HCT116 (cell line): ENCODE data around the gene RIN1. TPM values are rescaled to one million over a fixed set of nuclear protein-coding genes. Genes with fewer than 3 reads are reported as not detected.

Experiments used
- ATAC-seq: fragments of 200-7000 bp; cut with Tn5 transposase; 2 replicates; pipeline ENCODE4 v1.9.1; 2020; ENCODE audit warnings: mild to moderate bottlenecking, moderate library complexity
- BruUV-seq: library from RNA; stranded (reverse); fragments of 400-500 nt; replicated peaks from 2 replicates; lab custom pipeline; 2021; lab: Mats Ljungman, UMichigan
- CTCF ChIA-PET: fragments of 300-600 bp; sonication (Branson Sonifier 250); formaldehyde crosslinking; loops from one replicate; lab custom pipeline; 2021; ENCODE audit warnings: antibody characterized with exemption; lab: Charles Lee
- POLR2A ChIA-PET: fragments of 300-600, 350-600 bp; sonication (Branson Sonifier 250); formaldehyde crosslinking; loops from one replicate; lab custom pipeline; 2021; ENCODE audit warnings: antibody characterized with exemption; lab: Charles Lee
- RAD21 ChIA-PET, 2 experiments: fragments of 300-600 bp; sonication (Branson Sonifier 250); formaldehyde crosslinking; loops; one replicate each; lab custom pipeline; 2023; ENCODE audit warnings: low total read pairs in 2 of 2; ENCODE audit not compliant: uncharacterized antibody in 2 of 2, unreplicated experiment in 2 of 2, low non-redundant PET in 1 of 2; lab: Charles Lee
- DNase-seq: peaks from one replicate; pipeline ENCODE4 v3.0.0-alpha.2; 2010; ENCODE audit warnings: low read depth, low spot score
- H2AFZ ChIP-seq: fragments of 200-600 bp; shearing (Covaris generic), sonication (generic); 2 replicates; pipeline ENCODE4 v1.6.1; 2017; ENCODE audit warnings: low read depth, mixed run types, mixed read lengths, antibody characterized with exemption, low read length; ENCODE audit not compliant: poor library complexity, severe bottlenecking
- H3K27ac ChIP-seq: 2 replicates; pipeline ENCODE4 v1.5.1; 2012; ENCODE audit warnings: low read depth, low read length
- H3K27me3 ChIP-seq: fragments of 200-600 bp; sonication (generic); 2 replicates; pipeline ENCODE4 v1.6.1; 2016; ENCODE audit warnings: mixed run types, low read length, mixed read lengths; ENCODE audit not compliant: insufficient read depth
- H3K36me3 ChIP-seq, 2 experiments: fragments of 200-500 bp in 1 of 2; fragments of 200-600 bp in 1 of 2; sonication (Bioruptor generic) in 1 of 2; sonication (generic) in 1 of 2; 2 replicates each; pipeline versions ENCODE4 v1.5.1 to v1.6.1; 2014 to 2016; ENCODE audit warnings: low read length in 2 of 2, inconsistent platforms in 1 of 2, mixed read lengths in 1 of 2, mixed run types in 1 of 2; ENCODE audit not compliant: insufficient read depth in 2 of 2, control insufficient read depth in 1 of 2
- H3K4me1 ChIP-seq, 2 experiments: fragments of 200-600 bp in 1 of 2; sonication (generic) in 1 of 2; 2 replicates each; pipeline versions ENCODE4 v1.5.1 to v1.6.1; 2012 to 2017; ENCODE audit warnings: low read length in 2 of 2, inconsistent platforms in 1 of 2, mild to moderate bottlenecking in 1 of 2, mixed read lengths in 1 of 2, mixed run types in 1 of 2, moderate library complexity in 1 of 2; ENCODE audit not compliant: insufficient read depth in 2 of 2, control insufficient read depth in 1 of 2
- H3K4me2 ChIP-seq: fragments of 200-600 bp; sonication (generic); 2 replicates; pipeline ENCODE4 v1.6.1; 2017; ENCODE audit warnings: mixed run types, low read length, mixed read lengths
- H3K4me3 ChIP-seq, 2 experiments: fragments of 200-600 bp in 1 of 2; sonication (generic) in 1 of 2; replicated peaks in 1 of 2; 2 replicates each; pipeline ENCODE4 v1.5.1; 2011 to 2016; ENCODE audit warnings: low read length in 2 of 2, control low read depth in 1 of 2, low read depth in 1 of 2, mild to moderate bottlenecking in 1 of 2, mixed read lengths in 1 of 2, mixed run types in 1 of 2
- H3K79me2 ChIP-seq: fragments of 200-600 bp; sonication (generic); 2 replicates; pipeline ENCODE4 v1.6.1; 2017; ENCODE audit warnings: mild to moderate bottlenecking, mixed run types, low read length, moderate library complexity, mixed read lengths; ENCODE audit not compliant: insufficient read depth
- H3K9ac ChIP-seq: fragments of 200-600 bp; sonication (generic); 2 replicates; pipeline ENCODE4 v1.6.1; 2016; ENCODE audit warnings: low read length, mixed read lengths
- H3K9me2 ChIP-seq: fragments of 200-600 bp; sonication (generic), shearing (Covaris generic); 2 replicates; pipeline ENCODE4 v1.6.1; 2017; ENCODE audit warnings: mixed run types, mild to moderate bottlenecking, moderate library complexity; ENCODE audit not compliant: insufficient read depth
- H3K9me3 ChIP-seq, 2 experiments: fragments of 200-500 bp in 1 of 2; fragments of 200-600 bp in 1 of 2; sonication (Bioruptor generic) in 1 of 2; sonication (generic) in 1 of 2; 2 replicates each; pipeline ENCODE4 v1.6.1; 2014 to 2017; ENCODE audit warnings: low read length in 2 of 2, mixed read lengths in 2 of 2, inconsistent platforms in 1 of 2, low read depth in 1 of 2, mild to moderate bottlenecking in 1 of 2, mixed run types in 1 of 2, moderate library complexity in 1 of 2; ENCODE audit not compliant: control insufficient read depth in 1 of 2, insufficient read depth in 1 of 2
- H4K20me1 ChIP-seq: fragments of 200-600 bp; sonication (generic), shearing (Covaris generic); 2 replicates; pipeline ENCODE4 v1.6.1; 2017; ENCODE audit warnings: mixed run types, mild to moderate bottlenecking, moderate library complexity; ENCODE audit not compliant: insufficient read depth
- ATF3 ChIP-seq: IDR thresholded peaks from 2 replicates; pipeline ENCODE4 v1.6.1; 2012
- CBX3 ChIP-seq: IDR thresholded peaks from 2 replicates; pipeline ENCODE4 v1.6.1; 2012; ENCODE audit warnings: low read depth
- CEBPB ChIP-seq: IDR thresholded peaks from 2 replicates; pipeline ENCODE4 v1.6.1; 2012; ENCODE audit warnings: low read depth
- CTCF ChIP-seq, 3 experiments: fragments of 200-600 bp in 1 of 3; sonication (generic) in 1 of 3; IDR thresholded peaks in 2 of 3; conservative IDR thresholded peaks in 1 of 3; 2 replicates each; pipeline ENCODE4 v1.5.1; 2012 to 2017; ENCODE audit warnings: low read depth in 2 of 3, low read length in 2 of 3, antibody characterized with exemption in 1 of 3, borderline replicate concordance in 1 of 3, control low read depth in 1 of 3, mild to moderate bottlenecking in 1 of 3, mixed read lengths in 1 of 3, mixed run types in 1 of 3, moderate library complexity in 1 of 3; ENCODE audit not compliant: insufficient read depth in 1 of 3
- EGR1 ChIP-seq: IDR thresholded peaks from 2 replicates; pipeline ENCODE4 v1.6.1; 2012; ENCODE audit warnings: low read depth
- ELF1 ChIP-seq: IDR thresholded peaks from 2 replicates; pipeline ENCODE4 v1.6.1; 2012; ENCODE audit warnings: low read depth, borderline replicate concordance
- EZH2 ChIP-seq: fragments of 200-600 bp; sonication (generic); IDR thresholded peaks from 2 replicates; pipeline ENCODE4 v1.6.1; 2017; ENCODE audit warnings: antibody characterized with exemption, mixed run types
- FOSL1 ChIP-seq: IDR thresholded peaks from 2 replicates; pipeline ENCODE4 v1.6.1; 2012; ENCODE audit warnings: low read depth
- JUND ChIP-seq: IDR thresholded peaks from 2 replicates; pipeline ENCODE4 v1.6.1; 2012
- POLR2A ChIP-seq: IDR thresholded peaks from 2 replicates; pipeline ENCODE4 v1.7.0; 2011; ENCODE audit warnings: borderline replicate concordance; ENCODE audit not compliant: insufficient read depth, insufficient read length; ENCODE audit errors: extremely low read depth
- RAD21 ChIP-seq: IDR thresholded peaks from 2 replicates; pipeline ENCODE4 v1.6.1; 2012; ENCODE audit warnings: low read depth, mild to moderate bottlenecking
- SIN3A ChIP-seq: IDR thresholded peaks from 2 replicates; pipeline ENCODE4 v1.6.1; 2012; ENCODE audit warnings: low read depth
- SP1 ChIP-seq: IDR thresholded peaks from 2 replicates; pipeline ENCODE4 v1.6.1; 2012; ENCODE audit warnings: low read depth
- SRF ChIP-seq: IDR thresholded peaks from 2 replicates; pipeline ENCODE4 v1.6.1; 2012; ENCODE audit warnings: low read depth
- TCF7L2 ChIP-seq: IDR thresholded peaks from 2 replicates; pipeline ENCODE4 v1.7.0; 2011; ENCODE audit warnings: borderline replicate concordance, inconsistent platforms; ENCODE audit not compliant: insufficient read depth, insufficient read length; ENCODE audit errors: extremely low read depth
- YY1 ChIP-seq: IDR thresholded peaks from 2 replicates; pipeline ENCODE4 v1.6.1; 2011; ENCODE audit warnings: low read length, low read depth, moderate library complexity, mild to moderate bottlenecking; ENCODE audit not compliant: insufficient replicate concordance; ENCODE audit errors: extremely low read depth
- ZFX ChIP-seq: fragments of 450-650 bp; IDR thresholded peaks from 2 replicates; pipeline ENCODE4 v1.6.1; 2017
- ZNF274 ChIP-seq: fragments of 200-500 bp; sonication (Bioruptor generic); IDR thresholded peaks from 2 replicates; pipeline ENCODE4 v1.6.1; 2014; ENCODE audit warnings: mild to moderate bottlenecking, low read depth, low read length, inconsistent platforms
- intact Hi-C: fragments of 100-400 bp; cut with micrococcal nuclease; formaldehyde crosslinking; loops from 2 replicates; pipeline ENCODE4 v1.10.0; 2022
- total RNA-seq: library from RNA; stranded (reverse); gene quantifications from one replicate; pipeline ENCODE4 v1.2.1, GENCODE V29; 2021; ENCODE audit not compliant: unreplicated experiment
- TF ChIP-seq, protein P1 (sequence below): IDR thresholded peaks from 2 replicates; pipeline ENCODE4 v1.6.1; 2012; ENCODE audit warnings: low read depth

Gene RIN1
- total RNA-seq, 1 experiment from 2014 or later = 38.7 TPM

DNA sequence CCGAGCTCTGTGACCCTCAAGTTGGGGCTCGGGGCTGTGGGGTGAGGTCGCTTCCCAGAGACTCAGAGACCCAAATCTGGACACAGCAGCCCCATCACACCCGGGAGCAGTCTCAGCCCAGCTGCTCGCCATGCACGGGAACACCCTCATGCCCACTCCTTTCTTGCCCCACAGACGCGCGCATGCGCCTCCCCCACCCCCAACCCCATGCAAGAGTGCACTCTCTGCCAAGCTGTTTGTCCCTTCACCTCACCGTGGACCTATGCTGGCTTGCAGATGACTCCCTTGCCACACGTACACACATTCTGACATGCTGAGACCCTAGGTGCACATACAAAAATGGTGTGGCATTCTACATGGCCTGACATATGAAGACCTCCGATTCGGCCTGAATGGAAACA, 18.9 kb downstream of the RIN1 start:
- H3K79me2 ChIP-seq = no peaks in the 10 kb centered on the region
- H3K4me3 ChIP-seq = no peak overlapping the region
- no TSS peak for BruUV-seq
- RAD21 ChIA-PET = no interaction called here
- no peak for TF ChIP-seq ZNF274
- no peak for TF ChIP-seq CBX3
- TF ChIP-seq, protein P1, sequence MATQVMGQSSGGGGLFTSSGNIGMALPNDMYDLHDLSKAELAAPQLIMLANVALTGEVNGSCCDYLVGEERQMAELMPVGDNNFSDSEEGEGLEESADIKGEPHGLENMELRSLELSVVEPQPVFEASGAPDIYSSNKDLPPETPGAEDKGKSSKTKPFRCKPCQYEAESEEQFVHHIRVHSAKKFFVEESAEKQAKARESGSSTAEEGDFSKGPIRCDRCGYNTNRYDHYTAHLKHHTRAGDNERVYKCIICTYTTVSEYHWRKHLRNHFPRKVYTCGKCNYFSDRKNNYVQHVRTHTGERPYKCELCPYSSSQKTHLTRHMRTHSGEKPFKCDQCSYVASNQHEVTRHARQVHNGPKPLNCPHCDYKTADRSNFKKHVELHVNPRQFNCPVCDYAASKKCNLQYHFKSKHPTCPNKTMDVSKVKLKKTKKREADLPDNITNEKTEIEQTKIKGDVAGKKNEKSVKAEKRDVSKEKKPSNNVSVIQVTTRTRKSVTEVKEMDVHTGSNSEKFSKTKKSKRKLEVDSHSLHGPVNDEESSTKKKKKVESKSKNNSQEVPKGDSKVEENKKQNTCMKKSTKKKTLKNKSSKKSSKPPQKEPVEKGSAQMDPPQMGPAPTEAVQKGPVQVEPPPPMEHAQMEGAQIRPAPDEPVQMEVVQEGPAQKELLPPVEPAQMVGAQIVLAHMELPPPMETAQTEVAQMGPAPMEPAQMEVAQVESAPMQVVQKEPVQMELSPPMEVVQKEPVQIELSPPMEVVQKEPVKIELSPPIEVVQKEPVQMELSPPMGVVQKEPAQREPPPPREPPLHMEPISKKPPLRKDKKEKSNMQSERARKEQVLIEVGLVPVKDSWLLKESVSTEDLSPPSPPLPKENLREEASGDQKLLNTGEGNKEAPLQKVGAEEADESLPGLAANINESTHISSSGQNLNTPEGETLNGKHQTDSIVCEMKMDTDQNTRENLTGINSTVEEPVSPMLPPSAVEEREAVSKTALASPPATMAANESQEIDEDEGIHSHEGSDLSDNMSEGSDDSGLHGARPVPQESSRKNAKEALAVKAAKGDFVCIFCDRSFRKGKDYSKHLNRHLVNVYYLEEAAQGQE = no peak
- TF ChIP-seq SP1 = no peak
- no peak for TF ChIP-seq SRF
- no peak for TF ChIP-seq CEBPB
- no peak for TF ChIP-seq ATF3
- TF ChIP-seq EGR1 = no peak
- TF ChIP-seq YY1 = no peak
- no peak for TF ChIP-seq ZFX
- TF ChIP-seq TCF7L2 = no peak
- TF ChIP-seq SIN3A = no peak
- TF ChIP-seq EZH2 = no peak
- no peak for TF ChIP-seq ELF1
- no peak for TF ChIP-seq FOSL1
- no peak for TF ChIP-seq JUND
- TF ChIP-seq RAD21 = no peak
- no peak for TF ChIP-seq POLR2A
- no peak for TF ChIP-seq CTCF (IDR thresholded peaks at IDR 0.05 in 2 of 3, conservative IDR thresholded peaks at IDR 0.05 in 1 of 3; ENCODE audit: borderline replicate concordance in 1 of 3, insufficient read depth in 1 of 3, low read depth in 2 of 3, low read length in 2 of 3)
- TF ChIP-seq, all 23 proteins: peak for 0
- CTCF ChIA-PET = no interaction called here
- H2AFZ ChIP-seq = no peak overlapping the region
- DNase-seq (no peak), ATAC-seq (no peak)
- no peak overlapping the region for H3K9ac ChIP-seq
- POLR2A ChIA-PET = no interaction called here
- intact Hi-C loops = no loop called here
- H3K9me3 ChIP-seq = no peaks in the 10 kb centered on the region
- H4K20me1 ChIP-seq = no peaks in the 10 kb centered on the region
- peaks cover 10 to 15% of the 10 kb centered on the region in 2 experiments for H3K4me1 ChIP-seq
- no peaks in the 10 kb centered on the region for H3K27me3 ChIP-seq
- no peaks in the 10 kb centered on the region for H3K36me3 ChIP-seq
- no peak overlapping the region for H3K27ac ChIP-seq
- H3K4me2 ChIP-seq = no peak overlapping the region
- no peaks in the 10 kb centered on the region for H3K9me2 ChIP-seq
